Measurements from ENCODE around the gene COL18A1. TPM values are rescaled to one million over a fixed set of nuclear protein-coding genes. Genes with fewer than 3 reads are reported as not detected.

Gene COL18A1
- total and polyA plus RNA-seq, 7 donors: 4.4 to 197 (median 39.7) TPM

- H3K4me1 ChIP-seq: peaks cover 0 to 17% (median 14%) of the 10 kb centered on the region in 4 donors
- intact Hi-C loops (cut with DNase I): no loop called here
- no peaks in the 10 kb centered on the region for H3K27me3 ChIP-seq
- 91% methylated on average over 27 of the region's 27 CpGs for WGBS, 2 donors
- no peak for TF ChIP-seq EP300 (IDR thresholded peaks at IDR 0.05)
- no peak for TF ChIP-seq CTCF (IDR thresholded peaks at IDR 0.05)
- no peak for TF ChIP-seq POLR2A (IDR thresholded peaks at IDR 0.05)
- TF ChIP-seq POLR2AphosphoS5 (IDR thresholded peaks at IDR 0.05): no peak
- H3K27ac ChIP-seq: no peak overlapping the region
- H3K36me3 ChIP-seq: no peaks in the 10 kb centered on the region
- peak; percentile 61 for DNase-seq
- H3K4me3 ChIP-seq: no peak overlapping the region
- H3K9me3 ChIP-seq: no peaks in the 10 kb centered on the region
Measured at GRCh38 chr21:45537746-45538291, 132.9 kb downstream of the COL18A1 start.

DNA sequence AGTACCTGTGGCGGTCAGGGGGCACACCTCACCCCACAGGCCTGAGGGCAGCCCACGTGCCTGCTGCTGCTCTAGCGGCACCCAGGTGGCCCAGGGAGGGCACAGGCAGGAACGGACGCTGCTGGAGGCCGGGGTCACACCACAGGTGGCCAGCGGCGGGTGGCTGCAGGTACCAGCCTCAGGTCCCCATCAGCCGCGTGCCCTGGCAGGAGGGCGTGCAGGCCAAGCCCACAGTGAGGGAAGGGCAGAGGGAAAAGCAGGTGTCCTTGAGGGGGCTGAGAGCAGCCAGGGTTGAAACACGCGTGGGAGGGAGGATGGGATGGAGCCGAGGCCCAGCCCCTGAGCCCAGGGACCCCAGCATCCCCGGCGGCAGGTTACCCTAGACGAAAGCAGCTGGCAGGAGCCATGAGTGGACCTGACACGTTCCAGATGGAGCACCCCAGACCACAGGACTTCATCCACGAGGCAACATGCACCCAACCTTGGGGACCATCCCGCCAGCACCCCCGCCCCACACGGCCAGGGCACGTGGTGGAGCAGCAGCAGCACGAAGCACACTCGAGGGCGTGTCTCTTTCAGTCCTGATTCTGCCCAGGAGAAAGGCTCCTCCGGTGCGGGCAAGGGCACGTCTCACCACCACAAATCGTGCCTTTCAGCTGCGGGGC lies 133.5 kb downstream of the COL18A1 start:
- H3K9me3 ChIP-seq: no peaks in the 10 kb centered on the region
- no peaks in the 10 kb centered on the region for H3K27me3 ChIP-seq
- H3K27ac ChIP-seq: no peak overlapping the region
- H3K4me1 ChIP-seq: peaks cover 0 to 24% (median 19%) of the 10 kb centered on the region in 4 donors
- DNase-seq: peak; percentile 62
- no peaks in the 10 kb centered on the region for H3K36me3 ChIP-seq
- TF ChIP-seq POLR2AphosphoS5 (IDR thresholded peaks at IDR 0.05) (no peak), EP300 (IDR thresholded peaks at IDR 0.05) (no peak), CTCF (IDR thresholded peaks at IDR 0.05) (no peak), POLR2A (IDR thresholded peaks at IDR 0.05) (no peak)
- WGBS, 2 donors: 92 to 94% methylated on average over 31 of the region's 31 CpGs
- no peak overlapping the region for H3K4me3 ChIP-seq
- intact Hi-C loops (cut with DNase I): no loop called here

GRCh38 chr21:45539046-45539795 lies 134.3 kb downstream of the COL18A1 start:
- no peaks in the 10 kb centered on the region for H3K9me3 ChIP-seq
- peak; percentile 54 for DNase-seq
- H3K4me1 ChIP-seq: peaks cover 0 to 25% (median 19%) of the 10 kb centered on the region in 4 donors
- WGBS, 2 donors: 56 to 83% methylated on average over 17 of the region's 17 CpGs
- H3K27ac ChIP-seq: no peak overlapping the region
- no peaks in the 10 kb centered on the region for H3K27me3 ChIP-seq
- no peak overlapping the region for H3K4me3 ChIP-seq
- intact Hi-C loops (cut with DNase I): no loop called here
- H3K36me3 ChIP-seq: no peaks in the 10 kb centered on the region
- TF ChIP-seq POLR2A (IDR thresholded peaks at IDR 0.05) (no peak), CTCF (IDR thresholded peaks at IDR 0.05) (no peak)

DNA sequence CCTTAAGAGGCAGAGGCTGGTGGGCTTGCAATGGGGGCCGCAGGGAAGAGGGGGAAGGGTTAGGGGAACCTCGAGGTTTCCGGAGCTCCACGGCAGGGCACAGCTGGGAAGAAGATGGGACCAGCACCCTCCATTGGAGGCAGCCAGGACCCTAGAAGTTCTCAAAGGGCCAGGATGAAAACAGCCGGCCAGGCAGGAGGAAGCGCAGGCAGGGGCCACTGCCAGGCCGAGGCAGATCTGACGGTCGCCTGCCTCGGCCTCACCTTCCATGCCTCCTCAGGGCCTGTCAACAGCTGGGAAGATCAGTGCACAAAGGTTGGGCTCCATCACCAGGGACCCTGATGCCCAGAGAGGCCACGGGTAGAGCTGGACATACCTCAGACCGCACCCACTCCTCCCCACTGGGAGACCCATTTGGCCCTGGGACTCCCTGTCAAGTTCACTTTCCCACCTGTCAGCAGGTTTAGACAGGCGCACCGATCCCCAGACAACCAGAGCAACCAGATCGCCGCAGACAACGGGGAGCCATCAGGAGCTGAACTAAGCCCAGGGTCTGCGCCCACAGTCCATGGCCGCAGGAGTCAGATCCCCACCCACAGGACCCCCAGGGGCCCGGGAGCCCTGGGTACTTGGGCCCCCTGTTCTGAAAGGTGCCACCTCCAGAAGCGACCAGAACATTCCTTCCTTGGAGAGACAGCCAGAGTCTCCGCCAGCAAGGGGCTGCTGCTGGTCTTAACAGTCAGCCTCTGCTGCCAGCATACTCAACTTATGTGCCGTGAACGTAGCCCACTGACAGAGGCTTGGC lies 135.0 kb downstream of the COL18A1 start:
- peak; percentile 57 for DNase-seq
- intact Hi-C loops (cut with DNase I): loop anchor here (5.0 to 10.0 kb wide), 2 partner anchors 245 to 282 kb away; no protein-coding TSS in a partner anchor
- H3K4me1 ChIP-seq: peaks cover 0 to 25% (median 19%) of the 10 kb centered on the region in 4 donors

More for the DNA sequence above, 135.0 kb downstream of the COL18A1 start:
- 93 to 95% methylated on average over 24 of the region's 24 CpGs for WGBS, 2 donors
- no peaks in the 10 kb centered on the region for H3K36me3 ChIP-seq
- no peaks in the 10 kb centered on the region for H3K27me3 ChIP-seq
- H3K9me3 ChIP-seq: no peaks in the 10 kb centered on the region
- H3K4me3 ChIP-seq: no peak overlapping the region
- TF ChIP-seq POLR2A (IDR thresholded peaks at IDR 0.05): no peak
- H3K27ac ChIP-seq: no peak overlapping the region

Data from sigmoid colon (tissue), 7 donors.